Neural progenitor cell (in vitro differentiated cells): ENCODE results near the gene ATM. TPM values are rescaled to one million over a fixed set of nuclear protein-coding genes. Genes with fewer than 3 reads are reported as not detected.

ENCODE experiments used
- DNase-seq: peaks from one replicate; pipeline ENCODE4 v3.0.0-alpha.2; 2016; ENCODE audit warnings: low spot score
- H2AFZ ChIP-seq: fragments of 200-600 bp; sonication (generic); replicated peaks from 2 replicates; pipeline ENCODE4 v1.6.1; 2016; ENCODE audit warnings: antibody characterized with exemption
- H3F3A ChIP-seq: fragments of 200-600 bp; sonication (generic); 2 replicates; pipeline ENCODE4 v1.6.1; 2016; ENCODE audit warnings: antibody characterized with exemption, low read depth
- H3K27ac ChIP-seq: fragments of 200-600 bp; sonication (generic); 2 replicates; pipeline ENCODE4 v1.5.1; 2016; ENCODE audit warnings: mild to moderate bottlenecking
- H3K27me3 ChIP-seq: fragments of 200-600 bp; sonication (generic); 2 replicates; pipeline ENCODE4 v1.6.1; 2016; ENCODE audit warnings: mild to moderate bottlenecking, moderate library complexity
- H3K36me3 ChIP-seq: fragments of 200-600 bp; sonication (generic); 2 replicates; pipeline ENCODE4 v1.5.1; 2016
- H3K4me1 ChIP-seq: fragments of 200-600 bp; sonication (generic); 2 replicates; pipeline ENCODE4 v1.6.1; 2016; ENCODE audit warnings: mixed run types
- H3K4me2 ChIP-seq: fragments of 200-600 bp; sonication (generic); 2 replicates; pipeline ENCODE4 v1.6.1; 2016
- H3K4me3 ChIP-seq: fragments of 200-600 bp; sonication (generic); 2 replicates; pipeline ENCODE4 v1.5.1; 2016
- H3K79me2 ChIP-seq: fragments of 200-600 bp; sonication (generic); 2 replicates; pipeline ENCODE4 v1.6.1; 2016; ENCODE audit warnings: low read depth
- H3K9ac ChIP-seq: fragments of 200-600 bp; sonication (generic); 2 replicates; pipeline ENCODE4 v1.6.1; 2016
- H3K9me3 ChIP-seq: fragments of 200-600 bp; sonication (generic); 2 replicates; pipeline ENCODE4 v1.5.1; 2016; ENCODE audit warnings: low read depth
- H4K20me1 ChIP-seq: fragments of 200-600 bp; sonication (generic); 2 replicates; pipeline ENCODE4 v1.6.1; 2016; ENCODE audit warnings: low read depth
- H3K27ac Mint-ChIP-seq: 3 replicates; pipeline ENCODE4 v1.8.0; 2021; ENCODE audit warnings: mixed read lengths
- H3K27me3 Mint-ChIP-seq: 2 replicates; pipeline ENCODE4 v1.8.0; 2022; ENCODE audit warnings: low read depth, mild to moderate bottlenecking, inconsistent platforms, moderate library complexity, mixed read lengths; ENCODE audit not compliant: insufficient read depth
- H3K36me3 Mint-ChIP-seq: 3 replicates; pipeline ENCODE4 v1.8.0; 2021; ENCODE audit warnings: mixed read lengths
- H3K4me1 Mint-ChIP-seq: 3 replicates; pipeline ENCODE4 v1.8.0; 2021; ENCODE audit warnings: mixed read lengths
- H3K4me3 Mint-ChIP-seq: 3 replicates; pipeline ENCODE4 v1.8.0; 2021; ENCODE audit warnings: mild to moderate bottlenecking, moderate library complexity, mixed read lengths
- H3K9me3 Mint-ChIP-seq: 3 replicates; pipeline ENCODE4 v1.8.0; 2020; ENCODE audit warnings: mixed read lengths
- CTCF ChIP-seq: fragments of 200-600 bp; sonication (generic); IDR thresholded peaks from 2 replicates; pipeline ENCODE4 v1.5.1; 2017; ENCODE audit warnings: antibody characterized with exemption, mild to moderate bottlenecking
- EZH2 ChIP-seq: fragments of 200-600 bp; sonication (generic); IDR thresholded peaks from 2 replicates; pipeline ENCODE4 v1.6.1; 2017; ENCODE audit warnings: antibody characterized with exemption, mild to moderate bottlenecking, moderate library complexity
- EZH2phosphoT487 ChIP-seq: fragments of 200-600 bp; sonication (generic); IDR thresholded peaks from 2 replicates; pipeline ENCODE4 v1.6.1; 2017; ENCODE audit warnings: antibody characterized with exemption
- total RNA-seq: library from RNA; depleted of rRNA; stranded (reverse); fragments of >200 nt; gene quantifications from 2 replicates; pipeline ENCODE4 v1.2.3, GENCODE V29; 2015; ENCODE audit warnings: low replicate concordance

Gene ATM
- total RNA-seq, 1 donor from 2014 or later = 105 TPM

GRCh38 chr11:108233277-108233945, 10.5 kb downstream of the ATM start:
- H3K9me3 Mint-ChIP-seq = no peaks in the 10 kb centered on the region
- Histone ChIP-seq H3K9ac (no peak overlapping the region), H3K36me3 (peaks cover 10% of the 10 kb centered on the region), H3K9me3 (no peaks in the 10 kb centered on the region), H3K27ac (no peak overlapping the region), H4K20me1 (no peaks in the 10 kb centered on the region), H2AFZ (no peak overlapping the region), H3K79me2 (no peaks in the 10 kb centered on the region), H3F3A (peaks cover 4% of the 10 kb centered on the region), H3K27me3 (no peaks in the 10 kb centered on the region), H3K4me1 (no peaks in the 10 kb centered on the region), H3K4me3 (no peak overlapping the region), H3K4me2 (no peak overlapping the region)
- no peak for TF ChIP-seq EZH2phosphoT487
- TF ChIP-seq CTCF = no peak
- no peak for TF ChIP-seq EZH2
- no peak for DNase-seq
- no peak overlapping the region for H3K4me3 Mint-ChIP-seq
- no peaks in the 10 kb centered on the region for H3K27me3 Mint-ChIP-seq
- H3K27ac Mint-ChIP-seq = no peak overlapping the region
- H3K36me3 Mint-ChIP-seq = peaks cover 22% of the 10 kb centered on the region
- no peaks in the 10 kb centered on the region for H3K4me1 Mint-ChIP-seq

GRCh38 chr11:108235192-108235591, 12.3 kb downstream of the ATM start:
- H3K9ac ChIP-seq = no peak overlapping the region
- no peaks in the 10 kb centered on the region for H4K20me1 ChIP-seq
- H3K4me2 ChIP-seq = no peak overlapping the region
- H3K79me2 ChIP-seq = no peaks in the 10 kb centered on the region
- no peak overlapping the region for H3K4me3 Mint-ChIP-seq
- no peaks in the 10 kb centered on the region for H3K27me3 Mint-ChIP-seq
- no peaks in the 10 kb centered on the region for H3K9me3 ChIP-seq
- H2AFZ ChIP-seq = no peak overlapping the region
- H3K27ac ChIP-seq = no peak overlapping the region
- no peaks in the 10 kb centered on the region for H3F3A ChIP-seq
- no peaks in the 10 kb centered on the region for H3K27me3 ChIP-seq
- no peaks in the 10 kb centered on the region for H3K9me3 Mint-ChIP-seq
- H3K36me3 Mint-ChIP-seq = peaks cover 19% of the 10 kb centered on the region
- H3K36me3 ChIP-seq = no peaks in the 10 kb centered on the region
- DNase-seq = no peak
- no peaks in the 10 kb centered on the region for H3K4me1 ChIP-seq
- H3K4me3 ChIP-seq = no peak overlapping the region
- no peaks in the 10 kb centered on the region for H3K4me1 Mint-ChIP-seq
- H3K27ac Mint-ChIP-seq = no peak overlapping the region
- no peak for TF ChIP-seq EZH2
- TF ChIP-seq CTCF = no peak
- no peak for TF ChIP-seq EZH2phosphoT487

GRCh38 chr11:108235633-108236032, 12.8 kb downstream of the ATM start:
- Histone ChIP-seq H3K9ac (no peak overlapping the region), H3K4me3 (no peak overlapping the region), H3F3A (no peaks in the 10 kb centered on the region), H2AFZ (no peak overlapping the region), H3K4me2 (no peak overlapping the region), H3K36me3 (no peaks in the 10 kb centered on the region), H3K27ac (no peak overlapping the region), H4K20me1 (no peaks in the 10 kb centered on the region), H3K4me1 (no peaks in the 10 kb centered on the region), H3K9me3 (no peaks in the 10 kb centered on the region), H3K79me2 (no peaks in the 10 kb centered on the region), H3K27me3 (no peaks in the 10 kb centered on the region)
- no peak overlapping the region for H3K27ac Mint-ChIP-seq
- no peaks in the 10 kb centered on the region for H3K4me1 Mint-ChIP-seq
- no peak overlapping the region for H3K4me3 Mint-ChIP-seq
- H3K36me3 Mint-ChIP-seq = peaks cover 19% of the 10 kb centered on the region
- H3K9me3 Mint-ChIP-seq = no peaks in the 10 kb centered on the region
- no peak for TF ChIP-seq CTCF
- TF ChIP-seq EZH2 = no peak
- TF ChIP-seq EZH2phosphoT487 = no peak
- H3K27me3 Mint-ChIP-seq = no peaks in the 10 kb centered on the region
- no peak for DNase-seq
